HG03457 (cell line): Measurements from ENCODE around the gene TARDBP.
"Not testable (repeated sequence)": the region's sequence is repeated elsewhere in the genome, so short reads cannot be mapped to it uniquely, and the experiment has no call there.

Source experiments
- ATAC-seq: cut with Tn5 transposase; IDR thresholded peaks from one replicate; pipeline ENCODE4 v1.9.1; 2021; ENCODE audit warnings: moderate number of reproducible peaks; ENCODE audit not compliant: unreplicated experiment

The TARDBP gene

DNA sequence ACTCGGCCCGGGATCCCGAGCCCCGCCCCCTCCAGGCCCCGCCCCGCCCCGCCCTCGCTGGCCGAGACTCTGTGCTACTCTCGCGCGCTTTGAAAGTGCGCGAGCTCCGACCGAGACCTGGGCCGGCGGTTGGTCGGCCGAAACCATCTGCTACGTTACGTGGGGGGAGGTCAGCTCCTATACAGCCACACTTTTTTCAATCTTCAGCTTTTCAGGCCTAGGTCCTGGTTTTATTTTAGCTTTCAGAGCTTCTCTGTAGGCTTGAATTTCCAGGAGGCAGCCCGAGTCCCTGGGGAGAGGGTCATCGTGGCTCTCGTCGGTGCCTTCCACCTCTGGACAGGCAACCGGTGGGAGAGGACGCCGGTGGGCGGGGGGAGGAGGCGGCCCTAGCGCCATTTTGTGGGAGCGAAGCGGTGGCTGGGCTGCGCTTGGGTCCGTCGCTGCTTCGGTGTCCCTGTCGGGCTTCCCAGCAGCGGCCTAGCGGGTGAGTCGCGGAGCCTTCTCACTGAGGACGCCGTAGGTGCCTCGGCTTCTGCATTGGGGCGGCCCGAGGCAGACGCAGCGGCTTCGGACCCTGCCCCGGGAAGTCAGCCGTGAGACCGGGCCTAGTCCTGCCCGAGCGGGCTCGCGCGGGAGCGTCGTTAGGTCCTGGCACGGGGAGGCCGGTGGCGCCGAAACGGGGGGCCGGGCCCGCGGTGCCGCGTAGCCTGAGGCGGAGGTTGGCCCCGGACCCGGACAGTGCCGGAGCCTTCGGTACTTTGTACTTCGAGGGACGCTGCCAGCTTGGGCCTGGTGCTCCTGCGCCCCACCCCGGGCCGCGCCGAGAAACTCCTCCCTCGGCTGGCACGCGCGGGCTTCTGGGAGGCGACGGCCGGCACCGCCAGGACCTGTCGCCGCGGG is at the start of gene TARDBP:
Gene TARDBP, plus strand, starts transcription at position 395 of the 900 bp plus-strand sequence. CDS start 1,074 bp downstream, outside the sequence.
- peak; percentile 71 for ATAC-seq

DNA sequence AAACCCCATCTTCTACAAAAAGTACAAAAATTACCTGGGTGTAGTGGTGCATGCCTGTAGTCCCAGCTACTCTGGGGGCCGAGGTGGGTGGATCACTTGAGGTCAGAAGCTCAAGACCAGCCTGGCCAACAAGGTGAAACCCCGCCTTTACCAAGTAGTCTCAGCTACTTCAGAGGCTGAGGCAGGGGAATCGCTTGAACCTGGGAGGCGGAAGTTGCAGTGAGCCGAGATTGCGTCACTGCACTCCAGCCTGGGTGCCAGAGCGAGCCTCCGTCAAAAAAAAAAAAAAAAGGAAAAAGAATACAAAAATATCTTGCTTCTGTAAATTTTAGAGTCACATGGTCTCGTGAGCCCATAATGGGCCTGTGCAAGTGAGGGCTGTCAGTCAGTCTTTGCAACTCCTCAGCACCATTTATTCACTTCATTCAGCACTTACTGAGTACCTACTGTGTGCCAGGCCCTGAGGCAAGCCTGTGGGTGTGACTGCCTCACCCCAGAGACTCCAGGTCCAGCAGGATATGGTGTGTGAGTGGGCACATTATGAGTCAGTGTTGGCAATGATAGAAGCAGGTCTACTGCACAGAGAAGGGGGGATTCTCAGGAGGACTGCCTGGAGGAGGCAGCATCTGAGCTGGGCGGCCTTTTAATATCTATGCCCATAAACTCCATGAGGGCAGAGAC is 46.8 kb upstream of the TARDBP start:
- no peak for ATAC-seq

DNA sequence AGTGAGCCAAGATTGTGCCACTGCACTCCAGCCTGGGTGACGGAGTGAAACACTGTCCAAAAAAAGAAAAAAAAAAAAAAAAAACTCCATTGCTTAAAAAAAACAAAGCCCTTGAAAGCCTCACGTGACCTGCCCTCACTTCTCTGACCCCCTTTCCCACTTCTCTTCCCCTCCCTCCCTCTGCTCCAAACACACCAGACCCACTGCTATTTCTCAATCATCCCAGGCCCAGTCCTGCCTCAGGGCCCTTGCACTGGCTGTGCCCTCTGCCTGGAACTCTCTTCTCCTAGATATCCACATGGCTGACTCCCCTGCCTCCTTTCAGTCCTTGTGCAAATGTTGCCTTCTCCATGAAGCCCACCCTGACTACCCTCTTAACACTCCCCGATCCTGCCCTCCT is 45.4 kb upstream of the TARDBP start:
- no peak for ATAC-seq

DNA sequence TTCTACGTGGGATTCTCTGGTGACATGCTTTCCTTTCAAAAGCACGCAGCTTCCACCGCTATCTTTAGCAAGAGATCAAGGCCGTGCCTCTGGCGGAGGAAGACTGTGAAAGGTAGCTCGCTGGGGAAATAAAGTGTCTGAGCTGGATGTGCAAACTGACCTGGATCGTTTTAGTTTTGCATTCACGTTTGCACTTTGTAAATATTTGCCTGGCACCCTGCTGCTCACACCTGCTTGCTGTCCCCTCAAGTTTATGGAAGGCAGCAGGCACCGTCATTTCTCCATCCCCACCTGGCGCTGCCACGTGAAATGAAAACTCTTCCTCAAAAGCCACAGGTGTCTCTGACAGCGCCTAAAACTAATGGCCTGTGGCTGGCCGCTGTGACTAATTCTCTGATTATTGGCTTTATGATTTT is 44.0 kb upstream of the TARDBP start:
- ATAC-seq: no peak

DNA sequence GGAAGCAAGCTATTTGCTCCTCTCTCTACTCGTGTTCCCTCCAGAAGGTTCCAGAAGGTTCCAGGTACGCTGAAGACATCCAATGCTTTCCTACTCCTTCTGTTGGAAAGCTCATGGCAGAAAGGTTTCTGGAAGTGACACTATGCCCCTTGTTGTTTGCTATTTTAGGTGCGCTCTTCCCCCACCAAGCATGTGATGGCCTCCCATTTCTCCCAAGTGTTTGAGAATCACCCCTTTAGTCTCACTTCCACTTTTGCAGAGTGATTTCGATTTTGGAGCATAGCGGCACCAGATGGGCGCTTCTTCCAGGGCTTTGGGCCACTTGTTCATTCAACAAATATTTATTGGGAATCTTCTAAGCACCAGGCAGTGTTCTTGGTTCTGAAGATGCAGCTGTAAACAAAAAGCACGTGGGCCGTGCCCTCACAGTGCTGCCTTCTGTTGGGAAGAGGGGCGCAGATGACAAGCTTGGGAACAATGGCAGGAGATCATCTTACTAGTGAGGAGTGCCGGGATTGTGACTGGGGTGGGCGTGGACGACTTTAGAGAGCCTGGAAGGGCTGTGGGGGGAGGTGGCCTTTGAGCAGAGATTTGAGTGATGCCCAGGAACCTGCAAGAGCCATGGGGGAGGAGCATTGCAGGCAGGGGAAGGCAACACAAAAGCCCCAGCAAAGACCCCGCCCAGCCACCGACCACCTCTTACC is 43.0 kb upstream of the TARDBP start:
- no peak for ATAC-seq

DNA sequence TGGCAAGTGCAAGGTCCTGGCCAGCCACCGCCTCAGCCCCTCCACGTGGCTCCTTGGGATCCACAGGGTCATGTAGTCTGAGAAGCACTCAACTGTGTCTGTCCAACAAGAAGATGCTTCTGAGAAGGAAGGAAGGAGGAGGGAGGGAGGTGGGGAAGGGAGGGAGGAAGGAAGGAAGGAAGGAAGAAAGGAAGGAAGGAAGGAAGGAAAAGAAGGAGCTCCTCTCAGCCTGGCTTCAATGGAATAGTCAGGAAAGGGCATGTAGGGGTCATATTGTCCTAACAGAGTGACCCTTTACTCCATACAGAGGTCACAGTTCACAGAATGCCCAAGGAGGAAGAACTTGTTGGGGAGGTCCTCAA is 42.5 kb upstream of the TARDBP start:
- ATAC-seq: no peak

DNA sequence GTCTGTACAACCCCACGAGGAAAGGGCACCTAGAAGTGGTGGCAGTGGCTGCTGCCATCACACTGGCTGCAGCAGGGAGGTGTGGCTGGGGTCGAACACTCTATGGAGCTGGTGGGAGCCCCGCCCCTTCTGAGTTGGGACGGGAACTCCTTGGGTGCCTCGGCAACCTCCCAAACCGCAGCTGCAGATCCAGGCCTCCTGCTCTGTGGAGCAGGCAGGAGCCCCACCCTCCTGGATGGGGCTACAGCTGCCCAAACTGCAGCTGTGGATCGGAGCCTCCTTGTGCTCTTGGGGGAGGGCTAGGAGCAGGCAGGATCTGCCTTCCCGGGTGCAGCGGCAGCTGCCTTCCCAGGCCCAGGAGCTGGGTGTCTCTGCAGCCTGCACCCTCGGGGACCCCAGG is 38.9 kb upstream of the TARDBP start:
- ATAC-seq: no peak

DNA sequence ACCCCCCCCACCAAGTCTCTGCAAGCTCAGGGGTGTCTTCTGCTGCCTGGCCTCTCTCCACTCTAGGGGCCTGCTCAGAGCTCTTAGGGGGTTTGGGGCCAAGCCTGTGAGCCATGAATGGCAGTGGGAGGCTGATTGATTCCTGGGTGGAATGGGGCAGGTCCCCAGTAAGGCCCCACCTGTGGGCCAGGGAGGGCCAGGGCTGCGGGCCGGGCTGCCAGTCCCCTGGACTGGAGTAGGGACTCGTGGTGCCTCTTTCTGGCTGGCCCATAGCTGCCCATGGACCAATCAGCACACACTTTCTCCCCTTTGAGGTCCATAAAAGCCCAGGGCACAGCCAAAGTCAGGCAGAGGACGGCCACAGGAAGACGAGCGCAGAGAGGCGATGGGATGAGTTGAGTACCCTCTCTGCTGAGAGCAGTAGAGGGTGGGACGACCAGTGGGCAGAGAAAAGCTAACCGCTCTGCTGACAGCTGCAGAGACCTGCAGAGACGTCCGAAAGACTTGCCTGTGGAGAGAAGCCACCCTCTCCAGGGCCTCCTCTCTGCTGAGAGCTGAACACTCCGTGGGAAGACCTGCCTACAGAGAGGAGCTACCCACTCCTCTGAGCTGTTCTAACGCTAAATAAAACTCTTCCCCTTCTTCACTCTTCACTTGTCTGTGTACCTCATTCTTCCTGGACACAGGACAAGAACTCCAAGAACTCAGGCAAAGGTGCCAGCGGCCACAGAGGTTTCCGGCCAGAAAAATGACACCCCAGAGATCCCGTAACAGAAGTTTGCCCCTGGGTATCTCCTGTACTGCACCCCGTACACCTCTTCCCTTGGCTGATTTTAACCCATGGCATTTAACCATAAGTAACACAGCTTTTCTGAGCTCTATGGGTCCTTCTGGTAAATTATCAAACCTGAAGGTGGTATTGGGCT is 38.2 kb upstream of the TARDBP start:
- no peak for ATAC-seq

DNA sequence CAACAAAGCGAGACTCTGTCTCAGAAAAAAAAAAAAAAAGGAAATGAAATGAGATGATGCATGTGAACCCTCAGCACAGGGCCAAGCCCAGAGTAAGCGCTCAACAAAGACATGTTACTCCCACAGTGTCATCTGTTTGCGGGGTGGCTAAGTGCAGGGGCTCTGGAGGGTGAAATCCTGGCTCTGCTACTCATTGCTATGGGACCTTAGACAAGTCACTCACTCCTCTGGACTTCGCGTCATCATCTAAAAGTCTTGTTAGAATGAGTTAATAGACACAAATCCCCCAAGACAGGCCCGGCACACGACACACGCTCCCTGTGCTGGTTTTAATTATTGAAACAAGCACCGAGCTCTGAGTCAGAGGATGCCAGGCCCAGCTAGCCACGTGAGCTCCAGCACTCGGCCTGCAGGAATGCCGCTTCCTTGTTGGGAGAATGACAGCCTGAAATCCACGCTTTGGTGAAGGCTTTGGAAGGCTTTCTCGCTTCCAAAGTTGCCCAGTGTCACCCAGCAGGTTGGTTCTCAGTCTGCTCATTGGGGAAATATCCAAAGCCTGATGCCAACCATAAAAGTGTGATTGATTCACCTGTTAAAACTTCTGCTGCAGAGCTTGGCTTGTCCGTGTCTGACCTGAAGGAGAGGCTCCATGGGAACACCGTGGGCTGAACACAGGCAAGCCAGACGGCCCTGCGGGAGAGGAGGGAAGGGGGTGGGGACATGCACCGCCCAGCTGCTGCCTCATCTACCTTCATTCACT is 36.7 kb upstream of the TARDBP start:
- ATAC-seq: no peak

DNA sequence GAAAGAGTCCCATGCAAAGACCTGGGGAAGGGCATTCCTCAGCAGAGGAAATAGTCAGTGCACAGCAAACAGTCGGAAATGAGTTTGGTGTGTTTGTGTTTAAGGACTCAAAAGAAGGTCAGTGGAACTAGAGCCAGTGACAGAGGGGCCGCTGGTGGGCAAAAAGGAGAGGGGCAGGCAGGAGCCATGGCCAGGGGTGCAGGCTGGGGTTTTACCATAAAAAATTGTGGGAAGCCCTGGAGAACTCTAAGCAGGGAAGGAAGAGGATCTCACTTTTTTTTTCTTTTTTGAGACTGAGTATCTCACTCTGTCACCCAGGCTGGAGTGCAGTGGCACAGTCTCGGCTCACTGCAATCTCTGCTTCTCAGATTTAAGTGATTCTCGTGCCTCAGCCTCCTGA is 33.7 kb upstream of the TARDBP start:
- no peak for ATAC-seq

DNA sequence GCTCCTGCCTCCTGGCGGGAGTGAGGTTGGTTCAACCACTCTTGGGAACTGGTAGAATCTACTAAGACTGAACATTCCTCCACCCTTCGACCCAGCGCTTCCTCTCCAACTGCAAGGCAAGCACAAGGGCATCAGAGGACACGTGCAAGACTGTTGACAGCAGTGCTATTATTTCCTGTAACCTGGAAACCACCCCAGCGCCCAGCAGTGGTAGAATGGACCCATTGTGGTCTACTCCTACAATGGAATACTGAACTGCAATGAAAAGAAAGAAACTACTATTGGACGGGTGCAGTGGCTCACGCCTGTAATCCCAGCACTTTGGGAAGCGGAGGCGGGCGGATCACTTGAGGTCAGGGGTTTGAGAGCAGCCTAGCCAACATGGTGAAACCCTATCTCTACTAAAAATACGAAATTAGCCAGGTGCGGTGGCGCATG is 33.0 kb upstream of the TARDBP start:
- ATAC-seq: no peak

DNA sequence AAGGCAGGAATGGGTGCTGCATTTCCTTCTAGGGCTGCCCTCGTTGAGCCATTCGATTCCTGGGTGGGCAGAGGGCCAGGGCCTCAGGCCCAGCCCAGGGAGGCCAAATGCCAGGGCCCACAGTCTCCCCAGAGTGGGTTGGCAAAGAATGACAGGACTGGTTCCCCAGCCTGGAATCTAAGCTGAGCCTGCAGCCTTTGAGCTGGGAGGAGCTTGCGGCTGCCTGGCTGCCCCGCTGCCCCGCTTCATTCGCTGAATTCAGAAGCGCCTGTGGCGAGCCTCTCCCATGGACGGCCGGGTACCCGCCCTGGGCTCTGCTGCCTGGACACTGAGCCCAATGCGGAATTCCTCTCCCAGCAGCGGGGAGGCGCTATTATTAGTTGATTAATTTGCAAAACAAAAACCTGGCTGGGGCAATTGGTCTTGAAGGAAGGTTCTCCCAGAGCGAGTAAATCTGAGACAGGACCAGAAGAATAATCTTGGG is 32.3 kb upstream of the TARDBP start:
- no peak for ATAC-seq

DNA sequence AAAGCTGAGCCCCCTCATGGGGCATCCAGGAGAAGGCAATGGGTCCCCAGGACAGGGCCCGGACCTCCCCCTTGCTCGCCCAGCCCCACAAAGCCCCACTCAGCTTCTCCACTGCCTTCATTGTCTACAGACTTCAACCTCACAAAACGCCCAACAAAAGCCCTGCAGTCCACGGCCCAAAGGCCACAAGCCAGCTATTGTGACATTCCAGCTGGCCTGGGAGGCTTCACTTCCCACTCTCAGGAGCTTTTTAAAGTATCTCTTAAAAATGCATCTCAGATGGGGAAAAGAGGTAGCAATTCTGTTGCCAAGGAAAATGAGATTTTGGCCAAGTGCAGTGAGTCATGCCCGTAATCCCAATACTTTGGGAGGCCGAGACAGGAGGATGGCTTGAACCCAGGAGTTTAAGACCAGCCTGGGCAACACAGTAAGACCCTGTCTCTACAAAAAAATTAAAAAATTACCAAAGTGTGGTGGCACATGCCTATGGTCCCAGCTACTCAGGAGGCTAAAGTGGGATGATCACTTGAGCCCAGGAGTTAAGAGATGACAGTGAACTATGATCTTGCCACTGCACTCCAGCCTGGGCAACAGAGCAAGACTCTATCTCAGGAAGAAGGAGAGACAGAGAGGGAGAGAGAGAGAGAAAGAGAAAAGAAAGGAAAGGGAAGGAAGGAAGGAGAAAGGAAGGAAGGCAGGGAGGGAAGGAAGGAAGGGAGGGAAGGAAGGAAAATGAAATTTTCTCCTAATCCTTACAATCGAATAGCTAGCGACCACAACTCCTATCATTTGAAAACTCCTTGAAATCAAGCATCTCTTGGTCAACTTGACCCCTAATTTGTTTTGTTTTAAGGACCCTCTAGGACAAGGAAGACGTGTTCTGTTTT is 31.4 kb upstream of the TARDBP start:
- ATAC-seq: no peak

DNA sequence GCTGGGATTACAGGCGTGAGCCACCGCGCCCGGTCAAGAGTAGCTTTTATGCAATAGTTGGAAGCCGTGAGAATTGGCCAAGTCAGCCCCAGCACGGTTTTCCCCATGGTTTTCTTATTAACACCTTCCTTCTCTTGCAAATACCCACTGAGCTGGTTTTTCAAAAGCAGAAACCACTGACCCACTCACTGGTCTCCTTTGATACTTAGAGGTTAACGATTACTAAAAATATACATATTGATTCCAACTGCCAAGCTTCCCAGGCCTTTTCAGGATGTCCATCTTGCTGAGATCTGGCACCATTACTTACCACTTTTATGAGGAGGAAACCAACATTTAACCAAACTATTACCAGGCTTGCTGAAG is 25.9 kb upstream of the TARDBP start:
- no peak for ATAC-seq

DNA sequence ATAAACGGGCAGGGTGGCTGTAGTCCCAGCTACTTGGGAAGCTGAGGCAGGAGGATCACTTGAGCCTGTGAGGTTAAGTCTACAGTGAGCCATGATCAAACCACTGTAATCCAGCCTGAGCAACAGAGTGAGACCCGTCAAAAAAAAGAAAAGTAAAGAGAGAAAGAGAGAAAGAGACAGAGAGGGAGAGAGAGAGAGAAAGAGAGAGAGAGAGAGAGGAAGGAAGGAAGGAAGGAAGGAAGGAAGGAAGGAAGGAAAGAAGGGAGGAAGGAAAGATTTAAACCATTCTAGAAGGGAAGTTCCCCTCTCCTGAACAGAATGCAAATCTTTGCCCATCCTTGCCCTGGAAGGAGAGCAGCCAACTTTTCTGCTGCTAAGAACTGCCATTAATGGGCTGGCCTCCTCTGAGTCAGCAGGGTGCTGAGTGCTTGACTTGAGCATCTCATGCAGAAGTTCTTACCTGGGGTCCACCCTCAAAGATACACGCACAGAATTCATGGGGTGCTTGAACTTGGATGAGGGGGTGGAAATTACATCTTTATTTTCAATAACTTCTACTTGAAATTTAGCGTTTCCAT is 24.5 kb upstream of the TARDBP start:
- ATAC-seq: no peak

DNA sequence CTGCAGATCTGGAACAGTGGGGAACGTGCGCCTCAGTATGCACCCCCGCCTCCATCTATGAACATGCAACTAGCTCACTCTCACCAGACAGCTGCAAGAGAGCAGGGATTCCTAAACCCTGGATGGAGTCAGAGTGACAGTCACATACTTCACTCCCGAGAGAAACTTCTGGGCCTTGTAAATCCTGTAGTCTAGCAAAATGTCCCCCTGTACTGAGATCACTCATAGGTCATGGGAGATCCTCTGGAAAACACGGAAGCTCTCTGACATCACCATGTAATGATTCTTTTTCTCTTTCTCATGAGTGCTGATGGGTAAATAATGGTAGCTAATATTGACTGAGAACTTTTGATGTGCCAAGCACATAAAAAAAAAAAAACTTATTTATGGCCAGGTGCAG is 23.4 kb upstream of the TARDBP start:
- no peak for ATAC-seq

DNA sequence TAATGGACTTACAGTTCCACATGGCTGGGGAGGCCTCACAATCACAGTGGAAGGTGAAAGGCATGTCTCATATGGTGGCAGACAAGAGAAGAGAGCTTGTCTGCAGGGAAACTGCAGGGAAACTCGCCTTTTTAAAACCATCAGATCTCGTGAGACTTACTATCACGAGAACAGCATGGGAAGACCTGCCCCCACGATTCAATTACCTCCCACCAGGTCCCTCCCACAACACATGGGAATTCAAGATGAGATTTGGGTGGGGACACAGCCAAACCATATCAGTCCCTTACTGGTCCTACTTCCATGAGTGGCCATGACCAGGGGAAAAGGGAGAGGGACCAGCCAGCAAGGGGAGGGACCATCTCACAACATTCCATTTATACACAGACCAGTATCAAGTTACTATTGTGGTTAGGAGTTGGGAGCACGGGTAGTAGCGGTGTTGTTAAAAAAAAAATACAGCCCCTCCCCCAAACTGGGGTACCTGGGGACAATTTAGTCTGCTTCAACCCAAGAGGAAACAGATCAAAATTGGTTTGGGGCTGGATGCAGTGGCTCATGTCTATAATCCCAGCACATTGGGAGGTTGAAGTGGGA is 22.4 kb upstream of the TARDBP start:
- ATAC-seq: not testable (repeated sequence)

DNA sequence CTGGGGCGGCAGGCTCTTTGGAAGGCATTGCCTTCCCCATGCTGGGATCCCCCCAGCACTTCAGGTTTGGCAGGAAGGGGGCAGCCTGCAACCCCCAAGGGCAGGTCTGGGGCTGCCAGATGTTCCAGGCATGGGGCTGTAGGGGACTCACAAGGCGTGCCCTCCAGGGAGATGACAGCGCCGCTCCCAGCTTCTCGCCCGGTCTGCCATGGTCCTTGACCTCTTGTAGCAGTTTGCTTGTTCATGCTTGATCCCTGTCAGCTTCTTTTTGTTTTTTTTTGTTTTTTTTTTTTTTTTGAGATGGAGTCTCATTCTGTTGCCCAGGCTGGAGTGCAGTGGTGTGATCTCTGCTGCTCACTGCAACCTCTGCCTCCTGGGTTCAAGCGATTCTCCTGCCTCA is 21.6 kb upstream of the TARDBP start:
- no peak for ATAC-seq
